BJ (cell line): ENCODE results near the gene STAM2. TPM values are rescaled to one million over a fixed set of nuclear protein-coding genes. Genes with fewer than 3 reads are reported as not detected.

Source experiments
- CTCF ChIA-PET: fragments of 350-600 bp; formaldehyde crosslinking; extraction: SDS; loops from one replicate; lab custom pipeline; 2021; ENCODE audit warnings: antibody characterized with exemption, inconsistent platforms; lab: Yijun Ruan, JAX
- POLR2A ChIA-PET: fragments of 300-600 bp; sonication (Branson Sonifier 250); formaldehyde crosslinking; extraction: SDS; loops from one replicate; lab custom pipeline; 2021; ENCODE audit warnings: antibody characterized with exemption; lab: Charles Lee
- DNase-seq: peaks from one replicate; pipeline ENCODE4 v3.0.0-alpha.2; 2011; ENCODE audit warnings: low read depth
- H3K27me3 ChIP-seq: 2 replicates; pipeline ENCODE4 v1.6.0; 2011; ENCODE audit warnings: low read length; ENCODE audit not compliant: control insufficient read depth, insufficient read depth
- H3K36me3 ChIP-seq: 2 replicates; pipeline ENCODE4 v1.5.1; 2011; ENCODE audit warnings: low read length; ENCODE audit not compliant: control insufficient read depth, insufficient read depth
- H3K4me3 ChIP-seq: 2 replicates; pipeline ENCODE4 v1.5.1; 2011; ENCODE audit warnings: low read depth, mild to moderate bottlenecking, control low read depth, low read length
- polyA plus RNA-seq: library from polyadenylated mRNA; depleted of rRNA; stranded (reverse); fragments of >200 nt; gene quantifications from 2 replicates; pipeline ENCODE4 v1.2.3, GENCODE V29; 2011
- TF ChIP-seq, protein P1 (sequence below): IDR thresholded peaks from 2 replicates; pipeline ENCODE4 v1.5.1; 2011; ENCODE audit warnings: low read depth, mild to moderate bottlenecking, control low read depth, inconsistent platforms, low read length, moderate library complexity; ENCODE audit not compliant: insufficient read depth

The STAM2 gene
- polyA plus RNA-seq, 1 experiment, result 12.4 TPM

DNA sequence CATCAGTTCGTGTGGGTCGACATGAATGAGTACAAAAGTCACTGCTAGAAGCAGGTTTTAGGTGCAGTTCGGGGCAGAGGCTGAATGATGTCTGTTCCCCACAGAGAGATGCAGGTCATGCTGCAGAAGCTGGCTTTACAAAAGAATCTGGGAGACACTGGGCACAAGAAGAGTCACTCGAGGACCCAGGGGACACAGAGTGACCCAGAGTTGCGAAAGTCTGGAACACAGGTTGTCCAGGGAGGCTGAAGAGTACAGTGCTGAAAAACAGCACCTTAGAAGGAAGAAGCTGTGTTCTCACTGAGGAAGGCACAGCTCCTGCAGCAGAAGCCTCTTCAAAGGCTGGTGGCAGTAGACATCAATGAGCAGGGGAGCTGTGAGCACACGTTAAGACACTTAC, 91.5 kb downstream of the STAM2 start:
- Histone ChIP-seq H3K4me3 (no peak overlapping the region), H3K27me3 (peaks cover 3% of the 10 kb centered on the region), H3K36me3 (no peaks in the 10 kb centered on the region)
- TF ChIP-seq, protein P1, sequence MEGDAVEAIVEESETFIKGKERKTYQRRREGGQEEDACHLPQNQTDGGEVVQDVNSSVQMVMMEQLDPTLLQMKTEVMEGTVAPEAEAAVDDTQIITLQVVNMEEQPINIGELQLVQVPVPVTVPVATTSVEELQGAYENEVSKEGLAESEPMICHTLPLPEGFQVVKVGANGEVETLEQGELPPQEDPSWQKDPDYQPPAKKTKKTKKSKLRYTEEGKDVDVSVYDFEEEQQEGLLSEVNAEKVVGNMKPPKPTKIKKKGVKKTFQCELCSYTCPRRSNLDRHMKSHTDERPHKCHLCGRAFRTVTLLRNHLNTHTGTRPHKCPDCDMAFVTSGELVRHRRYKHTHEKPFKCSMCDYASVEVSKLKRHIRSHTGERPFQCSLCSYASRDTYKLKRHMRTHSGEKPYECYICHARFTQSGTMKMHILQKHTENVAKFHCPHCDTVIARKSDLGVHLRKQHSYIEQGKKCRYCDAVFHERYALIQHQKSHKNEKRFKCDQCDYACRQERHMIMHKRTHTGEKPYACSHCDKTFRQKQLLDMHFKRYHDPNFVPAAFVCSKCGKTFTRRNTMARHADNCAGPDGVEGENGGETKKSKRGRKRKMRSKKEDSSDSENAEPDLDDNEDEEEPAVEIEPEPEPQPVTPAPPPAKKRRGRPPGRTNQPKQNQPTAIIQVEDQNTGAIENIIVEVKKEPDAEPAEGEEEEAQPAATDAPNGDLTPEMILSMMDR, result no peak
- CTCF ChIA-PET, result interaction anchor here (0.6 kb wide), 2 partner anchors 71 to 765 kb away, joined by 3 read pairs; no protein-coding TSS in a partner anchor
- POLR2A ChIA-PET, result no interaction called here
- no peak for DNase-seq

DNA sequence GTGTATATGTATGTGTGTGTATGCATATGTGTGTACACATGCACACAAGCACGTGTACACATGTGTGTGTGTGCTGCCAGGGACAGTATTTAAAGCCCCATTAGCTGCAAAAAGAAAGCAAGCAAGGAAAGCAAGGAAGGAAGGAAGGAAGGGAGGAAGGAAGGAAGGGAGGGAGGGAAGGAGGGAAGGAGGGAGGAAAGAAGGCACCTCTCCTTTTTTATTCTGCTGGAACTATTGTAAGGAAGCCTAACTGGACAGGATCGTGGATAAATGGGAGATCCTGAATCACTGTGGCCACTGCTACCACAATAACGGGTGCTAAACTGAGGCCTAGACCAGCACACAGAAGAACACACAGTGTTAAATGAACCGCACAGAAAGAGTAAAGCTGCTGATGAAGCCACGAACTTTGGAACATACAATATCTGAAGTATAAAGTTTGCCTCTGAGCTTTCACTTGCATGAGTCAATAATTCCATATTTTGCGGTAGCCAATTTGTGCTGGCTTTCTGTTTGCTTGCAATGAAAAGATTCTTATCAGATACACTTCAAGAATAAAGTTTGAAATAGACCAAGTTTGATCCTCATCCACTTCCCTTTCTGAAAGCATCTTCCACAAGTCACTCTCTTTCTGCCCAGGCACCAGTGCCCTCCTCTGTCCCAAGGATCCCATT, 92.2 kb downstream of the STAM2 start:
- TF ChIP-seq, protein P1, result no peak
- ChIA-PET POLR2A (no interaction called here), CTCF (no interaction called here)
- Histone ChIP-seq H3K36me3 (no peaks in the 10 kb centered on the region), H3K27me3 (peaks cover 5% of the 10 kb centered on the region), H3K4me3 (no peak overlapping the region)
- no peak for DNase-seq

DNA sequence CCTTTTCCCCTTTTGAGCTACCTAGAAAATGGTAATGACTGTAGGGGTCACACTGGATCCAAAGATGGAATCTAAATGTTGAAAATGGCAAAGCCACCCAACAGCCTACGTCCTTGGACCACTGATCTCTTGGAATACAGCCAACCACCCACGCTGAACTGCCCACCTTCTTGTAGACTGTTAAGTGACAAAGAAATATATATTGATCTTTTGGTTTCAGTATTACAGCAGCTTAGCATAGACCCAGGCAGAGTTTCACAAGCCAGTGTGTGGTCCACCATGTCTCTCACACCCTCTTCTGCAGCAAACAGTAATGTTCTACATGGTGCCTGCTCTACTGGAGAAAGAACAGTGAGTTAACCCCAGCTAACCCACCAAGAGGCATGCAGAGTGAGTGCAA, 96.9 kb downstream of the STAM2 start:
- CTCF ChIA-PET, result no interaction called here

DNA sequence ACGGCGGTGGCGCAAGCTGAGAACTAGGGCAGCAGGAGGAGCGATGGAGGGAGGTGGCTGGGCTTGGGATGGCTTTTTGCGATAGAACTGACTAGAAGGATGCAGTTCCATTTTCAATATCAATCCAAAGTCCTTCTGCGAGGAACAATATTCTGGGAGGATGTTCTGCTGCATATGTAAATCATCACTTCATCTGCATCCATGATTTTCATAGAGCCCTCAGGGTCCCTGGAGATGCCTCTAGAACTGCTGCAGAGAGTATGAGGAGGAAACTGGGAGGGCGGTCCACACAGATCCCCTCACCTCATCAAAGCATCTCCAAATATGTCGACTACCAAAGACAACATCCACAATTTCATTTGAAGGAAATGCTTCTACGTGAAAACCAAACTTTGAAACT, 97.5 kb downstream of the STAM2 start:
- Histone ChIP-seq H3K27me3 (peaks cover 1% of the 10 kb centered on the region), H3K36me3 (no peaks in the 10 kb centered on the region), H3K4me3 (no peak overlapping the region)
- TF ChIP-seq, protein P1, result no peak
- CTCF ChIA-PET, result no interaction called here
- POLR2A ChIA-PET, result no interaction called here
- no peak for DNase-seq

More for the DNA sequence above, 96.9 kb downstream of the STAM2 start:
- Histone ChIP-seq H3K27me3 (peaks cover 1% of the 10 kb centered on the region), H3K36me3 (no peaks in the 10 kb centered on the region), H3K4me3 (no peak overlapping the region)
- POLR2A ChIA-PET, result no interaction called here
- no peak for DNase-seq
- TF ChIP-seq, protein P1, result no peak

DNA sequence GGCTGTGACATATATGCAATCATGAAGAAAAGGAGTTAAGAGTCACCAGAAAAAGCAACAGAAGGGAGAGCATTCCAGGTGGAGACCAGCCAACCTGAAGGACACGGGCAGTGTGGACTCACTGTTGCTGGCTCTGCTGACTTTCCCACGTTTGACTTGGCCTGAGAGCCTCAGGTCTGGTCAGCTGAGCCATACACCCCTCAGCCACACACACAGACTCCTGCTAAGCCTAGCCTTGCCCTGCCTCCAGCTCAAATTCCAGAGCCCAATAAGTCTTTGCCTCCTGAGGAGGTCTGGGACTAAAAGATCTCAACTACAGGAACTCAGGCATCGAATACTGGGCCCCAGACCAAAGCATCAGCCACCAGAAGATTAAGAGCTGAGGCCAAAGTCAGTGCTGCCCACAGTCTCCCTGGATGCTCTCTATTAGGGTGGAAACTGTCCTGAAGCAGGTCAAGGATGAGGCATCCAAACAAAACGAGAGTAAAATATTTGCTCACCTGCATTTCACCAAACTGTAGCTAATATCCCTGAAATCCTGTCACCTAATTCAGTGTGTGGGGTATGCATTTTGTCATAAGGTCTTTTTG, 100.0 kb downstream of the STAM2 start:
- H3K27me3 ChIP-seq, result peaks cover 1% of the 10 kb centered on the region
- no peak for DNase-seq
- ChIA-PET POLR2A (no interaction called here), CTCF (no interaction called here)
- no peak overlapping the region for H3K4me3 ChIP-seq
- TF ChIP-seq, protein P1, result no peak
- no peaks in the 10 kb centered on the region for H3K36me3 ChIP-seq
